BLaER1 (cell line): ENCODE results near the gene DCLK3.

ENCODE experiments used
- H3K27ac ChIP-seq: shearing (Covaris generic); formaldehyde crosslinking; 2 replicates; pipeline ENCODE4 v1.8.1; 2022
- H3K27me3 ChIP-seq: shearing (Covaris generic); formaldehyde crosslinking; 2 replicates; pipeline ENCODE4 v1.8.1; 2022
- H3K36me3 ChIP-seq: shearing (Covaris generic); formaldehyde crosslinking; 2 replicates; pipeline ENCODE4 v1.8.1; 2022
- H3K4me1 ChIP-seq: shearing (Covaris generic); formaldehyde crosslinking; 2 replicates; pipeline ENCODE4 v1.8.1; 2022
- H3K4me2 ChIP-seq: shearing (Covaris generic); formaldehyde crosslinking; 2 replicates; pipeline ENCODE4 v1.8.1; 2022
- H3K4me3 ChIP-seq: shearing (Covaris generic); formaldehyde crosslinking; 2 replicates; pipeline ENCODE4 v1.8.1; 2022
- H3K9ac ChIP-seq: shearing (Covaris generic); formaldehyde crosslinking; 2 replicates; pipeline ENCODE4 v1.8.1; 2022
- H3K9me3 ChIP-seq: shearing (Covaris generic); formaldehyde crosslinking; 2 replicates; pipeline ENCODE4 v1.8.1; 2022
- H4K20me1 ChIP-seq: shearing (Covaris generic); formaldehyde crosslinking; 2 replicates; pipeline ENCODE4 v1.8.1; 2022
- Cebpa-rat ChIP-seq: shearing (Covaris generic); IDR thresholded peaks from 2 replicates; pipeline ENCODE4 v1.8.1; 2022

DCLK3 gene

GRCh38 chr3:36741285-36741684 lies 23.1 kb downstream of the DCLK3 start:
- no peak overlapping the region for H3K4me2 ChIP-seq
- no peaks in the 10 kb centered on the region for H3K27me3 ChIP-seq
- H3K9ac ChIP-seq = no peak overlapping the region

GRCh38 chr3:36740787-36741186 lies 23.6 kb downstream of the DCLK3 start:
- Histone ChIP-seq H3K27ac (no peak overlapping the region), H3K36me3 (no peaks in the 10 kb centered on the region), H3K4me1 (no peaks in the 10 kb centered on the region), H3K9ac (no peak overlapping the region), H4K20me1 (no peaks in the 10 kb centered on the region), H3K9me3 (no peaks in the 10 kb centered on the region), H3K27me3 (no peaks in the 10 kb centered on the region), H3K4me3 (no peak overlapping the region), H3K4me2 (no peak overlapping the region)
- no peak for TF ChIP-seq Cebpa-rat

More at GRCh38 chr3:36741285-36741684, 23.1 kb downstream of the DCLK3 start:
- no peaks in the 10 kb centered on the region for H4K20me1 ChIP-seq
- H3K4me3 ChIP-seq = no peak overlapping the region
- TF ChIP-seq Cebpa-rat = no peak
- no peaks in the 10 kb centered on the region for H3K36me3 ChIP-seq
- H3K9me3 ChIP-seq = no peaks in the 10 kb centered on the region
- no peak overlapping the region for H3K27ac ChIP-seq
- H3K4me1 ChIP-seq = no peaks in the 10 kb centered on the region

- H3K9ac ChIP-seq = no peak overlapping the region
- H3K4me2 ChIP-seq = no peak overlapping the region
- H4K20me1 ChIP-seq = no peaks in the 10 kb centered on the region
- no peaks in the 10 kb centered on the region for H3K9me3 ChIP-seq
- TF ChIP-seq Cebpa-rat = no peak
- H3K4me1 ChIP-seq = no peaks in the 10 kb centered on the region
- H3K4me3 ChIP-seq = no peak overlapping the region
- H3K27ac ChIP-seq = no peak overlapping the region
- H3K36me3 ChIP-seq = no peaks in the 10 kb centered on the region
- H3K27me3 ChIP-seq = no peaks in the 10 kb centered on the region
Measured at GRCh38 chr3:36738702-36739101, 25.7 kb downstream of the DCLK3 start.

- no peak for TF ChIP-seq Cebpa-rat
- Histone ChIP-seq H3K9me3 (no peaks in the 10 kb centered on the region), H3K27me3 (no peaks in the 10 kb centered on the region), H3K27ac (no peak overlapping the region), H4K20me1 (no peaks in the 10 kb centered on the region), H3K4me2 (no peak overlapping the region), H3K4me3 (no peak overlapping the region), H3K4me1 (no peaks in the 10 kb centered on the region), H3K36me3 (no peaks in the 10 kb centered on the region), H3K9ac (no peak overlapping the region)
Measured at GRCh38 chr3:36736301-36736700, 28.1 kb downstream of the DCLK3 start.

DNA sequence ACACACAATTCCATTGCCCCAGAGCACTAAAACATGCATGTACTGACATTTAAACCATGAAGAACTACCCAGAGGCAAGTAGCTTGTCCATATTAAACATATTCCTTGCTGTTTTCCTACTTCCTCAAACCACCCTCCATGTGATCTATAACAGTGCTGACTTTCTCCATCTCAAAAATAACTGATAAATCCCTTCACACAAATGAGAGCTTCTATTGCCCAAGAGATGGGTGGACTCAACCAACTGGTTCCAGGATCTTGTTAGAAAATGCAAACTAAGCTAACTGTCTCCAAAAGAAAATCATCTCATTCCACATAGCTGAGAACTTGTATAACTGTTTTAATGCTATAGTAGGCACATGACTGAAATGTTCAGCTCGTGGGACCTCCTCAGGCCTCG lies 29.6 kb downstream of the DCLK3 start:
- no peak overlapping the region for H3K9ac ChIP-seq
- H3K27me3 ChIP-seq = no peaks in the 10 kb centered on the region
- no peaks in the 10 kb centered on the region for H4K20me1 ChIP-seq
- H3K4me3 ChIP-seq = no peak overlapping the region
- H3K9me3 ChIP-seq = no peaks in the 10 kb centered on the region
- H3K27ac ChIP-seq = no peak overlapping the region
- no peaks in the 10 kb centered on the region for H3K36me3 ChIP-seq
- TF ChIP-seq Cebpa-rat = no peak
- H3K4me1 ChIP-seq = no peaks in the 10 kb centered on the region
- no peak overlapping the region for H3K4me2 ChIP-seq

DNA sequence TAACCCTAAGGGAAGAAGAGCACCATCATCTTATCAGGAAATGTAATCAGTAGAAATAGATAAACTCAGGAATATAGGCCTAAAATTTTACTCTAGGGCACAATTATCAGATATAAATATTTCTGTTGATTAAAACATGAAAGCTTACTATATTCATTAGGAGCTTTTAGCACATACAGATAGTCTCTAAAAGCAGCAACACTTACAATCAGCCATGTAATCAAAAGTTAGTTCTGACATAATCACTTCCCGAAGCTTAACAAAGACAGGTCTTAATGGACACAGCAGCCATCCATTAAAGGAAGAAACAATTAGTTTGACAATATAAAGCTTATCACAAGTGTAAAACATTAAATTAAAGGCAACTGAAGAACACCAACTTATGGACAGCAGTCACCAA lies 30.6 kb downstream of the DCLK3 start:
- no peaks in the 10 kb centered on the region for H3K4me1 ChIP-seq
- no peaks in the 10 kb centered on the region for H3K9me3 ChIP-seq
- H3K9ac ChIP-seq = no peak overlapping the region
- H3K27me3 ChIP-seq = no peaks in the 10 kb centered on the region
- H3K4me2 ChIP-seq = no peak overlapping the region
- no peaks in the 10 kb centered on the region for H3K36me3 ChIP-seq
- no peak for TF ChIP-seq Cebpa-rat
- no peak overlapping the region for H3K27ac ChIP-seq
- H4K20me1 ChIP-seq = no peaks in the 10 kb centered on the region
- H3K4me3 ChIP-seq = no peak overlapping the region

DNA sequence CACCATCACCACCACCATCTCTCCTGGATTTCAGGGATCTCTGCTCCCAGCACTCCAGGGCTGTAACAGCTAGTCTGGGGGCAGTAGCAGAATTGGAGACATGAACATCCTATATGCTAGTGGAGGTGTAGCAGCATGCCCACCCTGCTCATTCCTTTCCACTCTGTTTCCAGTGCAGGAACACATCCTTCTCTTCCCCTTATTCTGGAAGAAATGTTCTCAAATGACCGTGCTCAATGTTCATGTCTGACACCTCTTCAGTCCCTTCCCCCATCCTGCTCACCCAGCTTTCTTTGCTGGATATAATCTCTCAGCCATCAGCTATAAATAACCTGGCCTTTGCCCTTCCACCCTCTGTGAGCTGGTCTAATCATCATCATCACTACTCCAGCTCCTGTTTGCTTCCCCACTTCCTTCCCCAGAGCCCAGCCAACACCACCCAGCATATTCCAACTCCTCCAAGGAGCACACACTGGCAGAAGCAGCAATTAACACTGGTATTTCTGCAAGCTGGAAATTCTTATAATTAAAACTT lies 31.1 kb downstream of the DCLK3 start:
- Histone ChIP-seq H3K9me3 (no peaks in the 10 kb centered on the region), H3K4me3 (no peak overlapping the region), H3K27me3 (no peaks in the 10 kb centered on the region), H3K9ac (no peak overlapping the region), H3K4me2 (no peak overlapping the region), H3K36me3 (no peaks in the 10 kb centered on the region), H4K20me1 (no peaks in the 10 kb centered on the region), H3K4me1 (no peaks in the 10 kb centered on the region), H3K27ac (no peak overlapping the region)
- no peak for TF ChIP-seq Cebpa-rat

GRCh38 chr3:36730966-36731365 lies 33.4 kb downstream of the DCLK3 start:
- Histone ChIP-seq H3K4me3 (no peak overlapping the region), H3K9me3 (no peaks in the 10 kb centered on the region), H3K4me2 (no peak overlapping the region), H3K27ac (no peak overlapping the region), H3K9ac (no peak overlapping the region), H3K36me3 (no peaks in the 10 kb centered on the region), H3K4me1 (no peaks in the 10 kb centered on the region), H3K27me3 (no peaks in the 10 kb centered on the region), H4K20me1 (no peaks in the 10 kb centered on the region)
- no peak for TF ChIP-seq Cebpa-rat

- Histone ChIP-seq H4K20me1 (no peaks in the 10 kb centered on the region), H3K27ac (no peak overlapping the region), H3K9me3 (peaks cover 3% of the 10 kb centered on the region), H3K4me2 (no peak overlapping the region), H3K27me3 (no peaks in the 10 kb centered on the region), H3K4me1 (no peaks in the 10 kb centered on the region), H3K9ac (no peak overlapping the region), H3K36me3 (no peaks in the 10 kb centered on the region), H3K4me3 (no peak overlapping the region)
- TF ChIP-seq Cebpa-rat = no peak
Measured at GRCh38 chr3:36729204-36730056, 34.9 kb downstream of the DCLK3 start.

DNA sequence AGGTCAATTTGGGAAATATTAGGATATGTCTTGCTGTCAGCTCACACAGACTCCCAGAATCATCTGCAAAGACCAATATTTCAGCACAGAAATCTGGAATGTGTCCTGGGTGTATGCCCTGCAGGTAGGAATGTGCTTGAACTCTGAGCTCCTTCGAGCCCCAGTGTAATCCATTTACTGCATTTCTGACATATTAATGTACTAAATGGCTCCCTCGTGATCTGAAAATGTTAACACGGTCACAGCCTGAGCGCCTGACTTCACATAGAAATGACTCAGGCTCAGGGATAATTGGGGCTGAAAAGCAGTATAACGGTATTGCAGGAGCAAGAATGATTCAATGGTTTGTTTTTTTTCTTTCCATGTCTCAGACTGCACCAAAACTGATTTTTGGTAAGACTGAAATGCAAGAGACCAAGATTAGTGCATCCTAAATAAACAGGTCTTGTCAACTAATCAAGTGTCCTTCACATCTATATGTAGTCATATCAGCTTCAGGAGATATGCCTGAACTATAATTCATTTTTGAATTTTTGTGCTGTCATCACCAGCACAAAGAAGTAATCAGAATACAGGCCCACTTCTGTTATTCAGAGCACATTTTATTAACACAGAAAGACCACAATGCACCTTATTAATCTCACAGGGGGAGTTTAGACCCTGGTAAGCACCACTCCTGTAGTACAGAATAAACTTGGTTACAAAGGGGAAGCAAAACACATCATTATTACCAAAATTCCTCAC lies 49.8 kb downstream of the DCLK3 start:
- Histone ChIP-seq H3K27ac (no peak overlapping the region), H3K4me2 (no peak overlapping the region), H4K20me1 (no peaks in the 10 kb centered on the region), H3K36me3 (no peaks in the 10 kb centered on the region), H3K27me3 (no peaks in the 10 kb centered on the region), H3K9ac (no peak overlapping the region), H3K4me3 (no peak overlapping the region), H3K4me1 (peaks cover 18% of the 10 kb centered on the region), H3K9me3 (no peaks in the 10 kb centered on the region)
- TF ChIP-seq Cebpa-rat = no peak
